Lower leg skin (tissue), 3 donors: Measurements from ENCODE around the gene NOC2L.
"Not testable (repeated sequence)": the region's sequence is repeated elsewhere in the genome, so short reads cannot be mapped to it uniquely, and the experiment has no call there.

ENCODE experiments used
- CTCF ChIP-seq, 3 donors: fragments of 450-650 bp; IDR thresholded peaks; one replicate each; pipeline ENCODE4 v1.5.1; 2016; ENCODE audit warnings: antibody characterized with exemption in 3 of 3, mild to moderate bottlenecking in 3 of 3, moderate library complexity in 2 of 3
- POLR2A ChIP-seq, 2 donors: fragments of 450-650 bp; IDR thresholded peaks; one replicate each; pipeline ENCODE4 v1.6.1; 2016 to 2017; ENCODE audit warnings: antibody characterized with exemption in 2 of 2, mild to moderate bottlenecking in 1 of 2, moderate library complexity in 1 of 2

- not testable (repeated sequence) for TF ChIP-seq CTCF, POLR2A (IDR thresholded peaks at IDR 0.05)
Measured at GRCh38 chr1:994546-994945, 35.5 kb upstream of the NOC2L start.
